Measurements from ENCODE around the gene ASIC5.

Gene ASIC5

GRCh38 chr4:155832664-155833063 is 33.4 kb downstream of the ASIC5 start:
- Histone ChIP-seq H3K27ac (ENCODE audit: low read depth, low read length) (no peak overlapping the region), H3K9ac (ENCODE audit: low read depth, low read length) (no peak overlapping the region), H3K4me3 (ENCODE audit: low read depth, low read length) (no peak overlapping the region), H3K36me3 (ENCODE audit: control insufficient read depth, insufficient read depth, low read length) (no peaks in the 10 kb centered on the region), H3K27me3 (ENCODE audit: control insufficient read depth, insufficient read depth, low read length) (no peaks in the 10 kb centered on the region), H3K9me3 (ENCODE audit: control insufficient read depth, insufficient read depth, low read length) (no peaks in the 10 kb centered on the region), H3K4me1 (ENCODE audit: control insufficient read depth, insufficient read depth, low read length) (no peaks in the 10 kb centered on the region)

- Histone ChIP-seq H3K27me3 (ENCODE audit: control insufficient read depth, insufficient read depth, low read length) (no peaks in the 10 kb centered on the region), H3K4me3 (ENCODE audit: low read depth, low read length) (no peak overlapping the region), H3K4me1 (ENCODE audit: control insufficient read depth, insufficient read depth, low read length) (no peaks in the 10 kb centered on the region), H3K9me3 (ENCODE audit: control insufficient read depth, insufficient read depth, low read length) (no peaks in the 10 kb centered on the region), H3K9ac (ENCODE audit: low read depth, low read length) (no peak overlapping the region), H3K36me3 (ENCODE audit: control insufficient read depth, insufficient read depth, low read length) (no peaks in the 10 kb centered on the region), H3K27ac (ENCODE audit: low read depth, low read length) (no peak overlapping the region)
Observed at GRCh38 chr4:155828628-155829027, 37.4 kb downstream of the ASIC5 start.

- Histone ChIP-seq H3K4me1 (ENCODE audit: control insufficient read depth, insufficient read depth, low read length) (peaks cover 12% of the 10 kb centered on the region), H3K27ac (ENCODE audit: low read depth, low read length) (no peak overlapping the region), H3K9ac (ENCODE audit: low read depth, low read length) (no peak overlapping the region), H3K4me3 (ENCODE audit: low read depth, low read length) (no peak overlapping the region), H3K9me3 (ENCODE audit: control insufficient read depth, insufficient read depth, low read length) (no peaks in the 10 kb centered on the region), H3K27me3 (ENCODE audit: control insufficient read depth, insufficient read depth, low read length) (no peaks in the 10 kb centered on the region), H3K36me3 (ENCODE audit: control insufficient read depth, insufficient read depth, low read length) (no peaks in the 10 kb centered on the region)
Observed at GRCh38 chr4:155822572-155822971, 43.5 kb downstream of the ASIC5 start.

GRCh38 chr4:155820887-155821518 is 45.1 kb downstream of the ASIC5 start:
- no peak overlapping the region for H3K9ac ChIP-seq (ENCODE audit: low read depth, low read length)
- peaks cover 12% of the 10 kb centered on the region for H3K4me1 ChIP-seq (ENCODE audit: control insufficient read depth, insufficient read depth, low read length)
- H3K27me3 ChIP-seq (ENCODE audit: control insufficient read depth, insufficient read depth, low read length), result no peaks in the 10 kb centered on the region
- H3K9me3 ChIP-seq (ENCODE audit: control insufficient read depth, insufficient read depth, low read length), result no peaks in the 10 kb centered on the region
- H3K4me3 ChIP-seq (ENCODE audit: low read depth, low read length), result no peak overlapping the region
- H3K27ac ChIP-seq (ENCODE audit: low read depth, low read length), result peak overlapping the region; percentile 8
- H3K36me3 ChIP-seq (ENCODE audit: control insufficient read depth, insufficient read depth, low read length), result no peaks in the 10 kb centered on the region

GRCh38 chr4:155819066-155819465 is 47.0 kb downstream of the ASIC5 start:
- Histone ChIP-seq H3K4me1 (ENCODE audit: control insufficient read depth, insufficient read depth, low read length) (peaks cover 12% of the 10 kb centered on the region), H3K27me3 (ENCODE audit: control insufficient read depth, insufficient read depth, low read length) (no peaks in the 10 kb centered on the region), H3K36me3 (ENCODE audit: control insufficient read depth, insufficient read depth, low read length) (no peaks in the 10 kb centered on the region), H3K4me3 (ENCODE audit: low read depth, low read length) (no peak overlapping the region), H3K9me3 (ENCODE audit: control insufficient read depth, insufficient read depth, low read length) (no peaks in the 10 kb centered on the region), H3K27ac (ENCODE audit: low read depth, low read length) (no peak overlapping the region), H3K9ac (ENCODE audit: low read depth, low read length) (no peak overlapping the region)

GRCh38 chr4:155818639-155819038 is 47.4 kb downstream of the ASIC5 start:
- no peaks in the 10 kb centered on the region for H3K36me3 ChIP-seq (ENCODE audit: control insufficient read depth, insufficient read depth, low read length)
- H3K4me3 ChIP-seq (ENCODE audit: low read depth, low read length), result no peak overlapping the region
- no peak overlapping the region for H3K27ac ChIP-seq (ENCODE audit: low read depth, low read length)
- H3K9ac ChIP-seq (ENCODE audit: low read depth, low read length), result no peak overlapping the region
- H3K27me3 ChIP-seq (ENCODE audit: control insufficient read depth, insufficient read depth, low read length), result no peaks in the 10 kb centered on the region
- H3K9me3 ChIP-seq (ENCODE audit: control insufficient read depth, insufficient read depth, low read length), result no peaks in the 10 kb centered on the region
- peaks cover 12% of the 10 kb centered on the region for H3K4me1 ChIP-seq (ENCODE audit: control insufficient read depth, insufficient read depth, low read length)

GRCh38 chr4:155811083-155811482 is 55.0 kb downstream of the ASIC5 start:
- Histone ChIP-seq H3K36me3 (ENCODE audit: control insufficient read depth, insufficient read depth, low read length) (no peaks in the 10 kb centered on the region), H3K4me1 (ENCODE audit: control insufficient read depth, insufficient read depth, low read length) (no peaks in the 10 kb centered on the region), H3K27ac (ENCODE audit: low read depth, low read length) (no peak overlapping the region), H3K9me3 (ENCODE audit: control insufficient read depth, insufficient read depth, low read length) (no peaks in the 10 kb centered on the region), H3K27me3 (ENCODE audit: control insufficient read depth, insufficient read depth, low read length) (no peaks in the 10 kb centered on the region), H3K9ac (ENCODE audit: low read depth, low read length) (no peak overlapping the region), H3K4me3 (ENCODE audit: low read depth, low read length) (no peak overlapping the region)

- Histone ChIP-seq H3K9ac (ENCODE audit: low read depth, low read length) (no peak overlapping the region), H3K27ac (ENCODE audit: low read depth, low read length) (no peak overlapping the region), H3K9me3 (ENCODE audit: control insufficient read depth, insufficient read depth, low read length) (no peaks in the 10 kb centered on the region), H3K4me3 (ENCODE audit: low read depth, low read length) (no peak overlapping the region), H3K36me3 (ENCODE audit: control insufficient read depth, insufficient read depth, low read length) (no peaks in the 10 kb centered on the region), H3K27me3 (ENCODE audit: control insufficient read depth, insufficient read depth, low read length) (no peaks in the 10 kb centered on the region), H3K4me1 (ENCODE audit: control insufficient read depth, insufficient read depth, low read length) (no peaks in the 10 kb centered on the region)
Observed at GRCh38 chr4:155809835-155810234, 56.2 kb downstream of the ASIC5 start.

- Histone ChIP-seq H3K9ac (ENCODE audit: low read depth, low read length) (no peak overlapping the region), H3K4me3 (ENCODE audit: low read depth, low read length) (no peak overlapping the region), H3K4me1 (ENCODE audit: control insufficient read depth, insufficient read depth, low read length) (no peaks in the 10 kb centered on the region), H3K9me3 (ENCODE audit: control insufficient read depth, insufficient read depth, low read length) (no peaks in the 10 kb centered on the region), H3K36me3 (ENCODE audit: control insufficient read depth, insufficient read depth, low read length) (no peaks in the 10 kb centered on the region), H3K27me3 (ENCODE audit: control insufficient read depth, insufficient read depth, low read length) (no peaks in the 10 kb centered on the region), H3K27ac (ENCODE audit: low read depth, low read length) (no peak overlapping the region)
Observed at GRCh38 chr4:155807021-155807420, 59.1 kb downstream of the ASIC5 start.

GRCh38 chr4:155805016-155805415 is 61.1 kb downstream of the ASIC5 start:
- no peaks in the 10 kb centered on the region for H3K4me1 ChIP-seq (ENCODE audit: control insufficient read depth, insufficient read depth, low read length)
- no peaks in the 10 kb centered on the region for H3K36me3 ChIP-seq (ENCODE audit: control insufficient read depth, insufficient read depth, low read length)
- no peaks in the 10 kb centered on the region for H3K9me3 ChIP-seq (ENCODE audit: control insufficient read depth, insufficient read depth, low read length)
- no peak overlapping the region for H3K4me3 ChIP-seq (ENCODE audit: low read depth, low read length)
- no peak overlapping the region for H3K9ac ChIP-seq (ENCODE audit: low read depth, low read length)
- H3K27ac ChIP-seq (ENCODE audit: low read depth, low read length), result no peak overlapping the region
- H3K27me3 ChIP-seq (ENCODE audit: control insufficient read depth, insufficient read depth, low read length), result no peaks in the 10 kb centered on the region

- H3K9ac ChIP-seq (ENCODE audit: low read depth, low read length), result no peak overlapping the region
- H3K4me1 ChIP-seq (ENCODE audit: control insufficient read depth, insufficient read depth, low read length), result no peaks in the 10 kb centered on the region
- no peaks in the 10 kb centered on the region for H3K36me3 ChIP-seq (ENCODE audit: control insufficient read depth, insufficient read depth, low read length)
- no peaks in the 10 kb centered on the region for H3K9me3 ChIP-seq (ENCODE audit: control insufficient read depth, insufficient read depth, low read length)
- H3K27me3 ChIP-seq (ENCODE audit: control insufficient read depth, insufficient read depth, low read length), result no peaks in the 10 kb centered on the region
- H3K4me3 ChIP-seq (ENCODE audit: low read depth, low read length), result no peak overlapping the region
- no peak overlapping the region for H3K27ac ChIP-seq (ENCODE audit: low read depth, low read length)
Observed at GRCh38 chr4:155802190-155802959, 63.7 kb downstream of the ASIC5 start.

Measured in HUES48 (cell line).